ENCODE results near the gene PFKFB4. TPM values are rescaled to one million over a fixed set of nuclear protein-coding genes. Genes with fewer than 3 reads are reported as not detected.

PFKFB4 gene
- total and polyA plus RNA-seq, 4 experiments from 2014 or later, result 2.5 to 2.7 (median 2.6) TPM

GRCh38 chr3:48592519-48593087 lies 36.0 kb upstream of the PFKFB4 start:
- H3K27me3 ChIP-seq (ENCODE audit: insufficient read depth, low read length), result no peaks in the 10 kb centered on the region
- H3K4me1 Mint-ChIP-seq, result peaks cover 0 to 6% (median 3%) of the 10 kb centered on the region in 4 donors
- no peaks in the 10 kb centered on the region for H3K9me3 ChIP-seq (ENCODE audit: control insufficient read depth in 1 of 2, low read length in 2 of 2)
- POLR2A ChIA-PET (ENCODE audit: partially characterized antibody), result no interaction called here
- no peaks in the 10 kb centered on the region for H3K36me3 ChIP-seq (ENCODE audit: insufficient read depth, low read length)
- H3K27ac ChIP-seq (ENCODE audit: low read depth, low read length), result no peak overlapping the region
- H3K4me1 ChIP-seq (ENCODE audit: insufficient read depth, low read length), result no peaks in the 10 kb centered on the region
- peaks cover 0 to 2% (median 0%) of the 10 kb centered on the region in 8 donors for H3K9me3 Mint-ChIP-seq
- peaks cover 0 to 3% of the 10 kb centered on the region in 2 donors for H3K36me3 Mint-ChIP-seq
- H3K4me3 ChIP-seq (ENCODE audit: low read length in 2 of 2), result no peak overlapping the region
- peaks cover 14 to 32% of the 10 kb centered on the region in 2 donors for H3K27me3 Mint-ChIP-seq
- DNase-seq, result peak in 1 of 5 donors; percentile 19
- no peak overlapping the region for H3K4me3 Mint-ChIP-seq
- CTCF ChIA-PET (ENCODE audit: partially characterized antibody), result no interaction called here
- H3K27ac Mint-ChIP-seq, result peak overlapping the region in 1 of 7 donors; percentile 23
- intact Hi-C loops (cut with micrococcal nuclease), result no loop called here

GRCh38 chr3:48591886-48592518 lies 35.4 kb upstream of the PFKFB4 start:
- POLR2A ChIA-PET (ENCODE audit: partially characterized antibody), result no interaction called here
- H3K36me3 ChIP-seq (ENCODE audit: insufficient read depth, low read length), result no peaks in the 10 kb centered on the region
- peaks cover 14 to 32% of the 10 kb centered on the region in 2 donors for H3K27me3 Mint-ChIP-seq
- intact Hi-C loops (cut with micrococcal nuclease), result no loop called here
- no peak overlapping the region for H3K27ac Mint-ChIP-seq
- H3K4me3 ChIP-seq (ENCODE audit: low read length in 2 of 2), result no peak overlapping the region
- H3K4me1 Mint-ChIP-seq, result peaks cover 0 to 4% (median 1%) of the 10 kb centered on the region in 4 donors
- peaks cover 0 to 3% of the 10 kb centered on the region in 2 donors for H3K36me3 Mint-ChIP-seq
- no peak overlapping the region for H3K4me3 Mint-ChIP-seq
- no peak overlapping the region for H3K27ac ChIP-seq (ENCODE audit: low read depth, low read length)
- H3K4me1 ChIP-seq (ENCODE audit: insufficient read depth, low read length), result no peaks in the 10 kb centered on the region
- DNase-seq, result peak in 1 of 5 donors; percentile 20
- peaks cover 0 to 2% (median 0%) of the 10 kb centered on the region in 8 donors for H3K9me3 Mint-ChIP-seq
- no peaks in the 10 kb centered on the region for H3K27me3 ChIP-seq (ENCODE audit: insufficient read depth, low read length)
- H3K9me3 ChIP-seq (ENCODE audit: control insufficient read depth in 1 of 2, low read length in 2 of 2), result no peaks in the 10 kb centered on the region
- CTCF ChIA-PET (ENCODE audit: partially characterized antibody), result no interaction called here

- H3K4me1 Mint-ChIP-seq, result peaks cover 0 to 4% (median 1%) of the 10 kb centered on the region in 4 donors
- Histone ChIP-seq H3K9me3 (ENCODE audit: control insufficient read depth in 1 of 2, low read length in 2 of 2) (no peaks in the 10 kb centered on the region), H3K4me1 (ENCODE audit: insufficient read depth, low read length) (no peaks in the 10 kb centered on the region), H3K36me3 (ENCODE audit: insufficient read depth, low read length) (no peaks in the 10 kb centered on the region), H3K27ac (ENCODE audit: low read depth, low read length) (no peak overlapping the region), H3K27me3 (ENCODE audit: insufficient read depth, low read length) (no peaks in the 10 kb centered on the region), H3K4me3 (ENCODE audit: low read length in 2 of 2) (no peak overlapping the region)
- no peaks in the 10 kb centered on the region for H3K36me3 Mint-ChIP-seq
- H3K4me3 Mint-ChIP-seq, result no peak overlapping the region
- intact Hi-C loops (cut with micrococcal nuclease), result no loop called here
- peaks cover 0 to 2% (median 0%) of the 10 kb centered on the region in 8 donors for H3K9me3 Mint-ChIP-seq
- H3K27me3 Mint-ChIP-seq, result peaks cover 15 to 34% of the 10 kb centered on the region in 2 donors
- POLR2A ChIA-PET (ENCODE audit: partially characterized antibody), result no interaction called here
- CTCF ChIA-PET (ENCODE audit: partially characterized antibody), result no interaction called here
- no peak overlapping the region for H3K27ac Mint-ChIP-seq
- DNase-seq, result peak in 1 of 5 donors; percentile 18
Measured at GRCh38 chr3:48591436-48591835, 34.8 kb upstream of the PFKFB4 start.

GRCh38 chr3:48588230-48588629 lies 31.6 kb upstream of the PFKFB4 start:
- H3K9me3 ChIP-seq (ENCODE audit: control insufficient read depth in 1 of 2, low read length in 2 of 2), result no peaks in the 10 kb centered on the region
- ChIA-PET POLR2A (ENCODE audit: partially characterized antibody) (no interaction called here), CTCF (ENCODE audit: partially characterized antibody) (no interaction called here)
- no peaks in the 10 kb centered on the region for H3K36me3 ChIP-seq (ENCODE audit: insufficient read depth, low read length)
- H3K4me1 ChIP-seq (ENCODE audit: insufficient read depth, low read length), result no peaks in the 10 kb centered on the region
- Mint-ChIP-seq H3K36me3 (no peaks in the 10 kb centered on the region), H3K4me1 (no peaks in the 10 kb centered on the region), H3K9me3 (peaks cover 0 to 2% (median 0%) of the 10 kb centered on the region in 8 donors), H3K27ac (no peak overlapping the region), H3K4me3 (no peak overlapping the region), H3K27me3 (peaks cover 15 to 31% of the 10 kb centered on the region in 2 donors)
- DNase-seq, result no peak
- no peak overlapping the region for H3K4me3 ChIP-seq (ENCODE audit: low read length in 2 of 2)
- intact Hi-C loops (cut with micrococcal nuclease), result no loop called here
- no peaks in the 10 kb centered on the region for H3K27me3 ChIP-seq (ENCODE audit: insufficient read depth, low read length)
- H3K27ac ChIP-seq (ENCODE audit: low read depth, low read length), result no peak overlapping the region

- ChIA-PET POLR2A (ENCODE audit: partially characterized antibody) (no interaction called here), CTCF (ENCODE audit: partially characterized antibody) (no interaction called here)
- Mint-ChIP-seq H3K36me3 (no peaks in the 10 kb centered on the region), H3K27ac (no peak overlapping the region), H3K27me3 (peaks cover 13 to 27% of the 10 kb centered on the region in 2 donors), H3K9me3 (peaks cover 0 to 2% (median 0%) of the 10 kb centered on the region in 8 donors), H3K4me3 (no peak overlapping the region), H3K4me1 (no peaks in the 10 kb centered on the region)
- DNase-seq, result no peak
- no peaks in the 10 kb centered on the region for H3K4me1 ChIP-seq (ENCODE audit: insufficient read depth, low read length)
- H3K9me3 ChIP-seq (ENCODE audit: control insufficient read depth in 1 of 2, low read length in 2 of 2), result no peaks in the 10 kb centered on the region
- H3K4me3 ChIP-seq (ENCODE audit: low read length in 2 of 2), result no peak overlapping the region
- intact Hi-C loops (cut with micrococcal nuclease), result no loop called here
- no peak overlapping the region for H3K27ac ChIP-seq (ENCODE audit: low read depth, low read length)
- H3K36me3 ChIP-seq (ENCODE audit: insufficient read depth, low read length), result no peaks in the 10 kb centered on the region
- H3K27me3 ChIP-seq (ENCODE audit: insufficient read depth, low read length), result no peaks in the 10 kb centered on the region
Measured at GRCh38 chr3:48587686-48588085, 31.1 kb upstream of the PFKFB4 start.

GRCh38 chr3:48585411-48585810 lies 28.8 kb upstream of the PFKFB4 start:
- Histone ChIP-seq H3K4me3 (ENCODE audit: low read length in 2 of 2) (no peak overlapping the region), H3K27ac (ENCODE audit: low read depth, low read length) (no peak overlapping the region), H3K27me3 (ENCODE audit: insufficient read depth, low read length) (no peaks in the 10 kb centered on the region), H3K36me3 (ENCODE audit: insufficient read depth, low read length) (no peaks in the 10 kb centered on the region), H3K9me3 (ENCODE audit: control insufficient read depth in 1 of 2, low read length in 2 of 2) (no peaks in the 10 kb centered on the region), H3K4me1 (ENCODE audit: insufficient read depth, low read length) (no peaks in the 10 kb centered on the region)
- POLR2A ChIA-PET (ENCODE audit: partially characterized antibody), result no interaction called here
- CTCF ChIA-PET (ENCODE audit: partially characterized antibody), result no interaction called here
- peaks cover 9 to 21% of the 10 kb centered on the region in 2 donors for H3K27me3 Mint-ChIP-seq
- no peak overlapping the region for H3K4me3 Mint-ChIP-seq
- intact Hi-C loops (cut with micrococcal nuclease), result no loop called here
- no peak for DNase-seq
- H3K9me3 Mint-ChIP-seq, result no peaks in the 10 kb centered on the region
- no peaks in the 10 kb centered on the region for H3K4me1 Mint-ChIP-seq
- peak overlapping the region in 1 of 7 donors; percentile 59 for H3K27ac Mint-ChIP-seq
- no peaks in the 10 kb centered on the region for H3K36me3 Mint-ChIP-seq

GRCh38 chr3:48584836-48585235 lies 28.2 kb upstream of the PFKFB4 start:
- Histone ChIP-seq H3K4me3 (ENCODE audit: low read length in 2 of 2) (no peak overlapping the region), H3K36me3 (ENCODE audit: insufficient read depth, low read length) (no peaks in the 10 kb centered on the region), H3K9me3 (ENCODE audit: control insufficient read depth in 1 of 2, low read length in 2 of 2) (no peaks in the 10 kb centered on the region), H3K27me3 (ENCODE audit: insufficient read depth, low read length) (no peaks in the 10 kb centered on the region), H3K27ac (ENCODE audit: low read depth, low read length) (no peak overlapping the region), H3K4me1 (ENCODE audit: insufficient read depth, low read length) (no peaks in the 10 kb centered on the region)
- Mint-ChIP-seq H3K27me3 (peaks cover 9 to 20% of the 10 kb centered on the region in 2 donors), H3K36me3 (no peaks in the 10 kb centered on the region), H3K27ac (no peak overlapping the region), H3K4me1 (no peaks in the 10 kb centered on the region), H3K9me3 (no peaks in the 10 kb centered on the region), H3K4me3 (no peak overlapping the region)
- no peak for DNase-seq
- intact Hi-C loops (cut with micrococcal nuclease), result no loop called here
- POLR2A ChIA-PET (ENCODE audit: partially characterized antibody), result no interaction called here
- CTCF ChIA-PET (ENCODE audit: partially characterized antibody), result no interaction called here
